Gastrocnemius medialis (tissue), 4 donors: Measurements from ENCODE around the gene ADAM12. TPM values are rescaled to one million over a fixed set of nuclear protein-coding genes. Genes with fewer than 3 reads are reported as not detected.

Experiments
- ATAC-seq, 2 donors: fragments of 150-250 bp; one replicate each; pipeline ENCODE4 v1.9.1; 2016
- DNase-seq, 2 donors: peaks; one replicate each; pipeline ENCODE4 v3.0.0-alpha.2; 2019
- H3K27ac ChIP-seq, 4 donors: fragments of 200-600 bp; sonication (generic); 1 replicate in 1 of 4; 2 replicates in 3 of 4; pipeline ENCODE4 v1.5.1; 2016 to 2018; ENCODE audit warnings: mild to moderate bottlenecking in 2 of 4, moderate library complexity in 1 of 4
- H3K27me3 ChIP-seq, 3 donors: fragments of 200-600 bp; sonication (generic) in 2 of 3; 1 replicate in 1 of 3; 2 replicates in 2 of 3; pipeline versions ENCODE4 v1.5.1 to v1.6.0; 2016 to 2019; ENCODE audit warnings: mild to moderate bottlenecking in 1 of 3, moderate library complexity in 1 of 3
- H3K36me3 ChIP-seq, 2 donors: fragments of 200-600 bp; sonication (generic) in 1 of 2; one replicate each; pipeline ENCODE4 v1.5.1; 2017 to 2018
- H3K4me1 ChIP-seq, 2 donors: fragments of 200-600 bp; sonication (generic) in 1 of 2; one replicate each; pipeline ENCODE4 v1.5.1; 2016 to 2017; ENCODE audit warnings: mild to moderate bottlenecking in 2 of 2
- H3K4me3 ChIP-seq, 4 donors: fragments of 200-600 bp; sonication (generic) in 3 of 4; 1 replicate in 1 of 4; 2 replicates in 3 of 4; pipeline ENCODE4 v1.5.1; 2016 to 2019; ENCODE audit warnings: mild to moderate bottlenecking in 2 of 4
- H3K9me3 ChIP-seq, 3 donors: fragments of 200-600 bp; sonication (generic) in 2 of 3; 1 replicate in 1 of 3; 2 replicates in 2 of 3; pipeline ENCODE4 v1.5.1; 2016 to 2019
- CTCF ChIP-seq, 5 experiments: fragments of 450-650 bp in 3 of 5; fragments of 200-600 bp in 2 of 5; sonication (generic) in 2 of 5; IDR thresholded peaks in 4 of 5; conservative IDR thresholded peaks in 1 of 5; 1 replicate in 4 of 5; 2 replicates in 1 of 5; pipeline ENCODE4 v1.5.1; 2016 to 2019; ENCODE audit warnings: antibody characterized with exemption in 5 of 5, mild to moderate bottlenecking in 3 of 5, moderate library complexity in 3 of 5
- POLR2A ChIP-seq, 2 donors: fragments of 450-650 bp; IDR thresholded peaks; one replicate each; pipeline ENCODE4 v1.6.1; 2017; ENCODE audit warnings: antibody characterized with exemption in 2 of 2, mild to moderate bottlenecking in 2 of 2, moderate library complexity in 2 of 2
- in situ Hi-C, 4 donors: fragments of 200-750 bp; cut with MboI; loops; one replicate each; pipeline versions ENCODE4 v1.15.0 to v1.8.0; 2017; ENCODE audit warnings: low sequenced_read_pairs in 4 of 4
- intact Hi-C: fragments of 100-400 bp; cut with DNase I; formaldehyde crosslinking; loops from one replicate; pipeline ENCODE4 v1.15.1; 2023; ENCODE audit warnings: low total_unique reads
- total RNA-seq, 4 donors: library from RNA; depleted of rRNA; stranded (reverse); fragments of >200 nt; gene quantifications; one replicate each; pipeline versions ENCODE4 v1.1.0 to v1.2.3, GENCODE V29; 2016

Gene ADAM12
- total RNA-seq, 4 donors from 2014 or later = 0.10 TPM; not detected in 3

GRCh38 chr10:126425032-126425431, 36.8 kb upstream of the ADAM12 start:
- Histone ChIP-seq H3K36me3 (no peaks in the 10 kb centered on the region), H3K4me3 (no peak overlapping the region), H3K4me1 (no peaks in the 10 kb centered on the region), H3K9me3 (no peaks in the 10 kb centered on the region), H3K27ac (no peak overlapping the region), H3K27me3 (no peaks in the 10 kb centered on the region)
- DNase-seq (no peak), ATAC-seq (no peak)
- intact Hi-C loops (no loop called here), in situ Hi-C loops (no loop called here)
- TF ChIP-seq POLR2A (IDR thresholded peaks at IDR 0.05) (no peak), CTCF (IDR thresholded peaks at IDR 0.05 in 4 of 5, conservative IDR thresholded peaks at IDR 0.05 in 1 of 5) (no peak)

GRCh38 chr10:126423732-126424491, 35.6 kb upstream of the ADAM12 start:
- DNase-seq (no peak), ATAC-seq (no peak)
- Histone ChIP-seq H3K27ac (no peak overlapping the region), H3K4me1 (no peaks in the 10 kb centered on the region), H3K4me3 (no peak overlapping the region), H3K27me3 (no peaks in the 10 kb centered on the region), H3K9me3 (no peaks in the 10 kb centered on the region), H3K36me3 (no peaks in the 10 kb centered on the region)
- in situ Hi-C loops (no loop called here), intact Hi-C loops (no loop called here)
- no peak for TF ChIP-seq POLR2A (IDR thresholded peaks at IDR 0.05)
- no peak for TF ChIP-seq CTCF (IDR thresholded peaks at IDR 0.05 in 4 of 5, conservative IDR thresholded peaks at IDR 0.05 in 1 of 5)

- Histone ChIP-seq H3K36me3 (no peaks in the 10 kb centered on the region), H3K27ac (no peak overlapping the region), H3K4me3 (no peak overlapping the region), H3K4me1 (no peaks in the 10 kb centered on the region), H3K9me3 (no peaks in the 10 kb centered on the region), H3K27me3 (no peaks in the 10 kb centered on the region)
- in situ Hi-C loops = no loop called here
- no peak for DNase-seq
- no peak for ATAC-seq
- intact Hi-C loops = no loop called here
- no peak for TF ChIP-seq CTCF (IDR thresholded peaks at IDR 0.05 in 4 of 5, conservative IDR thresholded peaks at IDR 0.05 in 1 of 5)
- TF ChIP-seq POLR2A (IDR thresholded peaks at IDR 0.05) = no peak
Measured at GRCh38 chr10:126422567-126422966, 34.3 kb upstream of the ADAM12 start.

GRCh38 chr10:126421756-126422256, 33.5 kb upstream of the ADAM12 start:
- Histone ChIP-seq H3K36me3 (no peaks in the 10 kb centered on the region), H3K27me3 (no peaks in the 10 kb centered on the region), H3K9me3 (no peaks in the 10 kb centered on the region), H3K4me3 (no peak overlapping the region), H3K27ac (no peak overlapping the region), H3K4me1 (no peaks in the 10 kb centered on the region)
- TF ChIP-seq POLR2A (IDR thresholded peaks at IDR 0.05) = no peak
- TF ChIP-seq CTCF (IDR thresholded peaks at IDR 0.05 in 4 of 5, conservative IDR thresholded peaks at IDR 0.05 in 1 of 5) = no peak
- ATAC-seq (peak in 1 of 2 donors; percentile 60), DNase-seq (no peak)
- in situ Hi-C loops (no loop called here), intact Hi-C loops (no loop called here)
